Activated CD4-positive, alpha-beta T cell treated with anti-CD3 and anti-CD28 coated beads for 36 hours (primary cell): Measurements from ENCODE around the gene LLPH. TPM values are rescaled to one million over a fixed set of nuclear protein-coding genes. Genes with fewer than 3 reads are reported as not detected.

Experiments
- ATAC-seq: fragments of 200-7000 bp; cut with Tn5 transposase; one replicate; pipeline ENCODE4 v1.10.0; 2021; ENCODE audit warnings: mild to moderate bottlenecking, moderate library complexity
- CTCF ChIA-PET: fragments of 350-600 bp; sonication (Branson Sonifier 250); formaldehyde crosslinking; loops from one replicate; lab custom pipeline; 2021; ENCODE audit warnings: antibody characterized with exemption; lab: Charles Lee
- POLR2A ChIA-PET: fragments of 350-600 bp; sonication (Branson Sonifier 250); formaldehyde crosslinking; loops from one replicate; lab custom pipeline; 2021; ENCODE audit warnings: antibody characterized with exemption, inconsistent platforms; lab: Charles Lee
- DNase-seq: peaks from one replicate; pipeline ENCODE4 v3.0.0-alpha.2; 2020
- H3K27ac Mint-ChIP-seq: one replicate; pipeline ENCODE4 v1.8.0; 2021; ENCODE audit warnings: mixed read lengths
- H3K27me3 Mint-ChIP-seq: one replicate; pipeline ENCODE4 v1.8.0; 2021; ENCODE audit warnings: mixed read lengths
- H3K36me3 Mint-ChIP-seq: one replicate; pipeline ENCODE4 v1.8.0; 2021; ENCODE audit warnings: low read depth, mixed read lengths
- H3K4me1 Mint-ChIP-seq: one replicate; pipeline ENCODE4 v1.8.0; 2021; ENCODE audit warnings: mixed read lengths
- H3K4me3 Mint-ChIP-seq: one replicate; pipeline ENCODE4 v1.8.0; 2021; ENCODE audit warnings: mild to moderate bottlenecking, moderate library complexity, mixed read lengths
- H3K9me3 Mint-ChIP-seq: one replicate; pipeline ENCODE4 v1.8.0; 2021; ENCODE audit warnings: low read depth, mixed read lengths
- intact Hi-C, 2 experiments: fragments of 100-400 bp; cut with DNase I in 1 of 2; cut with micrococcal nuclease in 1 of 2; formaldehyde crosslinking; loops; one replicate each; pipeline versions ENCODE4 v1.14.2 to v1.15.1; 2022 to 2024; cut with DNase I, micrococcal nuclease
- total RNA-seq, 2 experiments: library from RNA; stranded (reverse); gene quantifications; one replicate each; pipeline ENCODE4 v1.2.3, GENCODE V29; 2021

The LLPH gene
- total RNA-seq, 2 experiments from 2014 or later, result 33.1 to 36.5 TPM

- ChIA-PET CTCF (interaction anchor here (0.5 to 0.6 kb wide), 3 partner anchors 26 to 317 kb away, joined by 3 to 5 read pairs (median 3); no protein-coding TSS in a partner anchor), POLR2A (no interaction called here)
- Mint-ChIP-seq H3K9me3 (no peaks in the 10 kb centered on the region), H3K36me3 (peaks cover 18% of the 10 kb centered on the region), H3K4me3 (no peak overlapping the region), H3K4me1 (no peaks in the 10 kb centered on the region), H3K27ac (no peak overlapping the region), H3K27me3 (no peaks in the 10 kb centered on the region)
- DNase-seq (no peak), ATAC-seq (no peak)
- intact Hi-C loops, result no loop called here
Observed at GRCh38 chr12:66119229-66119869, 11.2 kb downstream of the LLPH start.

GRCh38 chr12:66118240-66118891, 12.2 kb downstream of the LLPH start:
- peaks cover 5% of the 10 kb centered on the region for H3K4me1 Mint-ChIP-seq
- POLR2A ChIA-PET, result no interaction called here

GRCh38 chr12:66117242-66117641, 13.3 kb downstream of the LLPH start:
- Mint-ChIP-seq H3K27me3 (no peaks in the 10 kb centered on the region), H3K9me3 (no peaks in the 10 kb centered on the region), H3K4me3 (no peak overlapping the region), H3K4me1 (peaks cover 5% of the 10 kb centered on the region), H3K36me3 (peaks cover 8% of the 10 kb centered on the region), H3K27ac (no peak overlapping the region)
- ChIA-PET CTCF (no interaction called here), POLR2A (no interaction called here)
- no peak for DNase-seq
- intact Hi-C loops, result no loop called here
- ATAC-seq, result no peak

More at GRCh38 chr12:66118240-66118891, 12.2 kb downstream of the LLPH start:
- no peak overlapping the region for H3K27ac Mint-ChIP-seq
- no peaks in the 10 kb centered on the region for H3K27me3 Mint-ChIP-seq
- H3K36me3 Mint-ChIP-seq, result peaks cover 9% of the 10 kb centered on the region
- intact Hi-C loops, result no loop called here
- DNase-seq (no peak), ATAC-seq (peak; percentile 75)
- H3K9me3 Mint-ChIP-seq, result no peaks in the 10 kb centered on the region
- H3K4me3 Mint-ChIP-seq, result no peak overlapping the region
- CTCF ChIA-PET, result interaction anchor here (0.5 to 0.6 kb wide), 2 partner anchors 27 to 28 kb away, joined by 3 to 5 read pairs; no protein-coding TSS in a partner anchor

GRCh38 chr12:66115071-66115600, 15.4 kb downstream of the LLPH start:
- DNase-seq, result no peak
- Mint-ChIP-seq H3K36me3 (peaks cover 6% of the 10 kb centered on the region), H3K4me3 (no peak overlapping the region), H3K27ac (no peak overlapping the region), H3K27me3 (no peaks in the 10 kb centered on the region), H3K4me1 (peaks cover 5% of the 10 kb centered on the region), H3K9me3 (no peaks in the 10 kb centered on the region)
- ChIA-PET CTCF (no interaction called here), POLR2A (interaction anchor here (0.7 kb wide), 1 partner anchor 16 kb away, joined by 3 read pairs; the partner anchor contains the start of gene LLPH)
- intact Hi-C loops, result no loop called here
- no peak for ATAC-seq

GRCh38 chr12:66113471-66113870, 17.1 kb downstream of the LLPH start:
- Mint-ChIP-seq H3K27ac (no peak overlapping the region), H3K4me3 (no peak overlapping the region), H3K4me1 (peaks cover 5% of the 10 kb centered on the region), H3K27me3 (no peaks in the 10 kb centered on the region), H3K9me3 (no peaks in the 10 kb centered on the region), H3K36me3 (no peaks in the 10 kb centered on the region)
- CTCF ChIA-PET, result no interaction called here
- intact Hi-C loops, result no loop called here
- DNase-seq (no peak), ATAC-seq (no peak)
- POLR2A ChIA-PET, result no interaction called here

- Mint-ChIP-seq H3K4me1 (peaks cover 7% of the 10 kb centered on the region), H3K27ac (no peak overlapping the region), H3K9me3 (no peaks in the 10 kb centered on the region), H3K27me3 (no peaks in the 10 kb centered on the region), H3K36me3 (no peaks in the 10 kb centered on the region), H3K4me3 (no peak overlapping the region)
- intact Hi-C loops, result no loop called here
- DNase-seq (no peak), ATAC-seq (no peak)
- CTCF ChIA-PET, result no interaction called here
- POLR2A ChIA-PET, result no interaction called here
Observed at GRCh38 chr12:66111605-66112004, 18.9 kb downstream of the LLPH start.

- Mint-ChIP-seq H3K36me3 (no peaks in the 10 kb centered on the region), H3K27ac (no peak overlapping the region), H3K9me3 (no peaks in the 10 kb centered on the region), H3K4me1 (peaks cover 4% of the 10 kb centered on the region), H3K4me3 (no peak overlapping the region), H3K27me3 (peaks cover 4% of the 10 kb centered on the region)
- intact Hi-C loops, result loop anchor here (5.0 kb wide), 5 partner anchors 507 to 1217 kb away; no protein-coding TSS in a partner anchor
- CTCF ChIA-PET, result no interaction called here
- DNase-seq, result no peak
- POLR2A ChIA-PET, result no interaction called here
- ATAC-seq, result no peak
Observed at GRCh38 chr12:66109056-66109455, 21.5 kb downstream of the LLPH start.

GRCh38 chr12:66108386-66108785, 22.2 kb downstream of the LLPH start:
- H3K36me3 Mint-ChIP-seq, result no peaks in the 10 kb centered on the region
- no peak for ATAC-seq
- no peak overlapping the region for H3K27ac Mint-ChIP-seq
- intact Hi-C loops, result loop anchor here (5.0 kb wide), 5 partner anchors 506 to 1216 kb away; no protein-coding TSS in a partner anchor
- peaks cover 4% of the 10 kb centered on the region for H3K27me3 Mint-ChIP-seq
- peaks cover 2% of the 10 kb centered on the region for H3K4me1 Mint-ChIP-seq
- CTCF ChIA-PET, result interaction anchor here (1.0 kb wide), 1 partner anchor 12 kb away, joined by 3 read pairs; no protein-coding TSS in a partner anchor
- no peak for DNase-seq
- POLR2A ChIA-PET, result interaction anchor here (0.7 kb wide), 1 partner anchor 12 kb away, joined by 3 read pairs; no protein-coding TSS in a partner anchor
- no peak overlapping the region for H3K4me3 Mint-ChIP-seq
- H3K9me3 Mint-ChIP-seq, result no peaks in the 10 kb centered on the region

- H3K9me3 Mint-ChIP-seq, result no peaks in the 10 kb centered on the region
- intact Hi-C loops, result loop anchor here (1.0 to 5.0 kb wide), 8 partner anchors 20 to 1216 kb away; no protein-coding TSS in a partner anchor
- peak; percentile 51 for DNase-seq
- peaks cover 10% of the 10 kb centered on the region for H3K27me3 Mint-ChIP-seq
- CTCF ChIA-PET, result interaction anchor here (1.0 kb wide), 1 partner anchor 13 kb away, joined by 3 read pairs; no protein-coding TSS in a partner anchor
- peaks cover 2% of the 10 kb centered on the region for H3K4me1 Mint-ChIP-seq
- H3K36me3 Mint-ChIP-seq, result no peaks in the 10 kb centered on the region
- ATAC-seq, result peak; percentile 92
- no peak overlapping the region for H3K4me3 Mint-ChIP-seq
- H3K27ac Mint-ChIP-seq, result no peak overlapping the region
- POLR2A ChIA-PET, result no interaction called here
Observed at GRCh38 chr12:66107451-66107915, 23.1 kb downstream of the LLPH start.

- DNase-seq (peak; percentile 42), ATAC-seq (no peak)
- Mint-ChIP-seq H3K4me1 (peaks cover 2% of the 10 kb centered on the region), H3K9me3 (no peaks in the 10 kb centered on the region), H3K27me3 (peaks cover 31% of the 10 kb centered on the region), H3K27ac (no peak overlapping the region), H3K4me3 (no peak overlapping the region), H3K36me3 (no peaks in the 10 kb centered on the region)
- ChIA-PET POLR2A (no interaction called here), CTCF (interaction anchor here (1.1 to 1.2 kb wide), 2 partner anchors 15 to 271 kb away, joined by 3 to 4 read pairs; no protein-coding TSS in a partner anchor)
- intact Hi-C loops, result no loop called here
Observed at GRCh38 chr12:66103016-66103913, 27.3 kb downstream of the LLPH start.
